GM19035 (cell line): Measurements from ENCODE around the gene SENP7.

Source experiments
- ATAC-seq: cut with Tn5 transposase; IDR thresholded peaks from one replicate; pipeline ENCODE4 v1.9.1; 2021; ENCODE audit not compliant: unreplicated experiment

The SENP7 gene

DNA sequence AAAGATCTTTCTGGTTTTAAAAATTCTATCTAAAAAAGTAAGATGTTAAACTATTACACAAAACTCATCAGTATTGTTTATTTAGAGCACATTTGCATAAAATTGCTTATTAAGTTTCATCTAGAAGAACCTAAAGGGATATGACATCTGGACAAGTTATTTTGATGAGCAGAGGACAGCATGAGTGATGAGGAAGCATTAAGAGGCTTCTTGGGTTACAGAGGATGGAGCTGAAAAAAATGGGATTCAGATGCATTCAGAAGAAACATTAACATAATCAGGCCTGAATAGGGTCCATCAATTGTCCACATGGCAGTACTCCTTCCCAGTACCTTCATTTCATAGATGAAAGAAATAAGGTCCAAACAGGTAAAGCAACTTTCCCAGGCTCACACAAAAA lies 234.3 kb downstream of the SENP7 start:
- no peak for ATAC-seq
